Keratinocyte (primary cell): ENCODE data around the gene CD33. TPM values are rescaled to one million over a fixed set of nuclear protein-coding genes. Genes with fewer than 3 reads are reported as not detected.

ENCODE experiments used
- DNase-seq: peaks from one replicate; pipeline ENCODE4 v3.0.0-alpha.2; 2011; ENCODE audit warnings: low read depth, missing footprints, low spot score
- FAIRE-seq: peaks from 2 replicates; lab custom pipeline; 2011; peaks lifted over from hg19 to GRCh38; lab: Jason Lieb, UNC
- H2AFZ ChIP-seq: 2 replicates; pipeline ENCODE4 v1.6.0; 2012; ENCODE audit warnings: low read length, control low read depth, inconsistent platforms; ENCODE audit not compliant: control insufficient read depth
- H3K27ac ChIP-seq: 2 replicates; pipeline ENCODE4 v1.5.1; 2011; ENCODE audit warnings: low read length; ENCODE audit not compliant: control insufficient read depth, insufficient read depth
- H3K27me3 ChIP-seq: 3 replicates; pipeline ENCODE4 v1.6.0; 2011; ENCODE audit warnings: low read length; ENCODE audit not compliant: control insufficient read depth, insufficient read depth; ENCODE audit errors: extremely low read depth
- H3K36me3 ChIP-seq, 2 experiments: 2 replicates in 1 of 2; 3 replicates in 1 of 2; pipeline ENCODE4 v1.5.1; 2011; ENCODE audit warnings: low read length in 2 of 2, mild to moderate bottlenecking in 1 of 2; ENCODE audit not compliant: control insufficient read depth in 2 of 2, insufficient read depth in 2 of 2; ENCODE audit errors: extremely low read depth in 1 of 2
- H3K4me1 ChIP-seq: 3 replicates; pipeline ENCODE4 v1.5.1; 2011; ENCODE audit warnings: low read length; ENCODE audit not compliant: control insufficient read depth, insufficient read depth; ENCODE audit errors: extremely low read depth
- H3K4me2 ChIP-seq: 3 replicates; pipeline ENCODE4 v1.6.0; 2011; ENCODE audit warnings: low read depth, low read length; ENCODE audit not compliant: control insufficient read depth, insufficient read depth; ENCODE audit errors: extremely low read depth
- H3K4me3 ChIP-seq, 3 experiments: fragments of 200-600 bp in 1 of 3; sonication (generic) in 1 of 3; 2 replicates in 2 of 3; 3 replicates in 1 of 3; pipeline ENCODE4 v1.5.1; 2011 to 2016; ENCODE audit warnings: low read length in 3 of 3, mild to moderate bottlenecking in 3 of 3, control low read depth in 2 of 3, inconsistent platforms in 1 of 3, low read depth in 1 of 3, mixed read lengths in 1 of 3, mixed run types in 1 of 3, moderate library complexity in 1 of 3; ENCODE audit not compliant: control insufficient read depth in 2 of 3, insufficient read depth in 2 of 3; ENCODE audit errors: extremely low read depth in 1 of 3
- H3K79me2 ChIP-seq: 2 replicates; pipeline ENCODE4 v1.6.0; 2012; ENCODE audit warnings: low read length; ENCODE audit not compliant: control insufficient read depth, insufficient read depth
- H3K9ac ChIP-seq: 3 replicates; pipeline ENCODE4 v1.6.0; 2011; ENCODE audit warnings: low read length; ENCODE audit not compliant: control insufficient read depth, insufficient read depth; ENCODE audit errors: extremely low read depth
- H3K9me1 ChIP-seq: 3 replicates; pipeline ENCODE4 v1.6.0; 2011; ENCODE audit warnings: low read length; ENCODE audit not compliant: control insufficient read depth, insufficient read depth; ENCODE audit errors: extremely low read depth
- H3K9me3 ChIP-seq: 2 replicates; pipeline ENCODE4 v1.5.1; 2012; ENCODE audit warnings: low read depth, low read length; ENCODE audit not compliant: control insufficient read depth
- H4K20me1 ChIP-seq: 3 replicates; pipeline ENCODE4 v1.6.0; 2011; ENCODE audit warnings: low read length; ENCODE audit not compliant: control insufficient read depth, insufficient read depth; ENCODE audit errors: extremely low read depth
- EZH2 ChIP-seq: IDR thresholded peaks from one replicate; pipeline ENCODE4 v1.6.1; 2012; ENCODE audit warnings: inconsistent platforms, mild to moderate bottlenecking, low read length, moderate library complexity
- dilution Hi-C: fragments of 300-500 bp; cut with MboI; formaldehyde crosslinking; loops from one replicate; pipeline ENCODE4 v1.7.0; 2020; ENCODE audit warnings: low sequenced_read_pairs; ENCODE audit not compliant: extremely low pct_ligation_motif_present
- polyA plus RNA-seq, 5 experiments: library from polyadenylated mRNA; depleted of rRNA in 3 of 5; stranded (reverse) in 3 of 5; stranded (forward) in 1 of 5; unstranded in 1 of 5; fragments of >200 nt; gene quantifications; 1 replicate in 1 of 5; 2 replicates in 3 of 5; 3 replicates in 1 of 5; pipeline versions ENCODE4 v1.2.1 to v1.2.3, GENCODE V29; 2011 to 2012; ENCODE audit warnings: missing spikeins in 2 of 5, low read depth in 1 of 5, low replicate concordance in 1 of 5
- TF ChIP-seq, protein P1 (sequence below), 3 experiments: IDR thresholded peaks in 1 of 3; conservative IDR thresholded peaks in 1 of 3; optimal IDR thresholded peaks in 1 of 3; 2 replicates in 2 of 3; 3 replicates in 1 of 3; pipeline versions ENCODE3 to v1.5.1; 2011; ENCODE audit warnings: low read length in 3 of 3, mild to moderate bottlenecking in 3 of 3, moderate library complexity in 2 of 3, control low read depth in 1 of 3, inconsistent platforms in 1 of 3; ENCODE audit not compliant: insufficient read depth in 2 of 3; ENCODE audit errors: extremely low read depth in 1 of 3

CD33 gene
- polyA plus RNA-seq, 1 donor (not counting 4 experiments of a cell fraction or from before 2014, with no cell fraction given), result 0.16 TPM

DNA sequence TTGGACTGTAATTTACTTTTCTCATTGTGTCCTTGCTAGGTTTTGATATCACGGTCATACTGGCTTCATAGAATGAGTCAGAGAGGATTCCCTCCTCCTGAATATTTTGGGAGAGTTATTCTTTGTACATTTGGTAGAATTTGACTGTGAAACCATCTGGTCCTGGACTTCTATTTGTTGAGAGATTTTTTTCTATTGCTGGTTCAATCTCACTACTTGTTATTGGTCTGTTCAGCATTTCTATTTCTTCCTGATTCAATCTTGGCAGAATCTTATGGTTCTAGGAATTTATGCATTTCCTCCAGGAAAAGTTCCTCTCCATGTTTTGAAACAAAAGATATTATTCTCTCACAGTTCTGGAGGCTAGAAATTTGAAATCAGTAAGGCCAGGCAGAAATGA, 4.9 kb upstream of the CD33 start:
- Histone ChIP-seq H4K20me1 (no peaks in the 10 kb centered on the region), H3K79me2 (no peaks in the 10 kb centered on the region), H3K36me3 (no peaks in the 10 kb centered on the region), H3K9ac (no peak overlapping the region), H3K4me3 (no peak overlapping the region), H3K27me3 (no peaks in the 10 kb centered on the region), H3K4me2 (no peak overlapping the region), H3K4me1 (no peaks in the 10 kb centered on the region), H3K27ac (no peak overlapping the region), H3K9me1 (no peaks in the 10 kb centered on the region), H3K9me3 (no peaks in the 10 kb centered on the region), H2AFZ (no peak overlapping the region)
- DNase-seq (no peak), FAIRE-seq (no peak)
- no peak for TF ChIP-seq EZH2
- TF ChIP-seq, protein P1, sequence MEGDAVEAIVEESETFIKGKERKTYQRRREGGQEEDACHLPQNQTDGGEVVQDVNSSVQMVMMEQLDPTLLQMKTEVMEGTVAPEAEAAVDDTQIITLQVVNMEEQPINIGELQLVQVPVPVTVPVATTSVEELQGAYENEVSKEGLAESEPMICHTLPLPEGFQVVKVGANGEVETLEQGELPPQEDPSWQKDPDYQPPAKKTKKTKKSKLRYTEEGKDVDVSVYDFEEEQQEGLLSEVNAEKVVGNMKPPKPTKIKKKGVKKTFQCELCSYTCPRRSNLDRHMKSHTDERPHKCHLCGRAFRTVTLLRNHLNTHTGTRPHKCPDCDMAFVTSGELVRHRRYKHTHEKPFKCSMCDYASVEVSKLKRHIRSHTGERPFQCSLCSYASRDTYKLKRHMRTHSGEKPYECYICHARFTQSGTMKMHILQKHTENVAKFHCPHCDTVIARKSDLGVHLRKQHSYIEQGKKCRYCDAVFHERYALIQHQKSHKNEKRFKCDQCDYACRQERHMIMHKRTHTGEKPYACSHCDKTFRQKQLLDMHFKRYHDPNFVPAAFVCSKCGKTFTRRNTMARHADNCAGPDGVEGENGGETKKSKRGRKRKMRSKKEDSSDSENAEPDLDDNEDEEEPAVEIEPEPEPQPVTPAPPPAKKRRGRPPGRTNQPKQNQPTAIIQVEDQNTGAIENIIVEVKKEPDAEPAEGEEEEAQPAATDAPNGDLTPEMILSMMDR (optimal IDR thresholded peaks at IDR 0.05 in 1 of 3, IDR thresholded peaks at IDR 0.05 in 1 of 3, conservative IDR thresholded peaks at IDR 0.05 in 1 of 3; ENCODE audit: extremely low read depth in 1 of 3, insufficient read depth in 2 of 3, low read length in 3 of 3), result no peak
- dilution Hi-C loops, result no loop called here

DNA sequence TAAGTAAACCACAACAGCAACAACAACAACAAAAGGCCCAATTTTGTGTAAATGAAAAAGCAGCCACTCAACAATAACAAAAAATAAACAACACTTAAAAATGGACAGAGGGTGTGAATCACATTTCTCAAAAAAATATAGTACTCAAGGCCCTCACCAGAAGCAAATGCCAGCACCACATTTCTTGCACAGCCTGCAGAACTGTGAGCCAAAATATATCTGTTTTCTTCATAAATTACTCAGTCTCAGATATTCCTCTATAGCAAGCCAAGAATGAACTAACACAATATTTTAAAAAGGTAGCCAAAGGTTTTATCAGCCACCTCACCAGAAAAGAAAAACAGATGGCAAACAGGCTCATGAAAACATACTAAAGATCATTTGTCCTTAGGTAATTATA, 3.9 kb upstream of the CD33 start:
- Histone ChIP-seq H3K4me2 (no peak overlapping the region), H3K4me1 (no peaks in the 10 kb centered on the region), H3K36me3 (no peaks in the 10 kb centered on the region), H3K9me3 (no peaks in the 10 kb centered on the region), H3K4me3 (no peak overlapping the region), H4K20me1 (no peaks in the 10 kb centered on the region), H3K9me1 (no peaks in the 10 kb centered on the region), H3K27ac (no peak overlapping the region), H3K9ac (no peak overlapping the region), H3K27me3 (no peaks in the 10 kb centered on the region), H3K79me2 (no peaks in the 10 kb centered on the region), H2AFZ (no peak overlapping the region)
- dilution Hi-C loops, result no loop called here
- FAIRE-seq, result no peak
- TF ChIP-seq EZH2, result no peak
- TF ChIP-seq, protein P1 (optimal IDR thresholded peaks at IDR 0.05 in 1 of 3, IDR thresholded peaks at IDR 0.05 in 1 of 3, conservative IDR thresholded peaks at IDR 0.05 in 1 of 3; ENCODE audit: extremely low read depth in 1 of 3, insufficient read depth in 2 of 3, low read length in 3 of 3), result no peak
- no peak for DNase-seq
